ENCODE data around the gene OSBPL10.

- TF ChIP-seq, protein P1, sequence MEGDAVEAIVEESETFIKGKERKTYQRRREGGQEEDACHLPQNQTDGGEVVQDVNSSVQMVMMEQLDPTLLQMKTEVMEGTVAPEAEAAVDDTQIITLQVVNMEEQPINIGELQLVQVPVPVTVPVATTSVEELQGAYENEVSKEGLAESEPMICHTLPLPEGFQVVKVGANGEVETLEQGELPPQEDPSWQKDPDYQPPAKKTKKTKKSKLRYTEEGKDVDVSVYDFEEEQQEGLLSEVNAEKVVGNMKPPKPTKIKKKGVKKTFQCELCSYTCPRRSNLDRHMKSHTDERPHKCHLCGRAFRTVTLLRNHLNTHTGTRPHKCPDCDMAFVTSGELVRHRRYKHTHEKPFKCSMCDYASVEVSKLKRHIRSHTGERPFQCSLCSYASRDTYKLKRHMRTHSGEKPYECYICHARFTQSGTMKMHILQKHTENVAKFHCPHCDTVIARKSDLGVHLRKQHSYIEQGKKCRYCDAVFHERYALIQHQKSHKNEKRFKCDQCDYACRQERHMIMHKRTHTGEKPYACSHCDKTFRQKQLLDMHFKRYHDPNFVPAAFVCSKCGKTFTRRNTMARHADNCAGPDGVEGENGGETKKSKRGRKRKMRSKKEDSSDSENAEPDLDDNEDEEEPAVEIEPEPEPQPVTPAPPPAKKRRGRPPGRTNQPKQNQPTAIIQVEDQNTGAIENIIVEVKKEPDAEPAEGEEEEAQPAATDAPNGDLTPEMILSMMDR (IDR thresholded peaks at IDR 0.05) = no peak
- TF ChIP-seq ELK1 (IDR thresholded peaks at IDR 0.05; ENCODE audit: low read depth, low read length) (no peak), RNF2 (IDR thresholded peaks at IDR 0.05; ENCODE audit: borderline replicate concordance, low read depth) (no peak), MYC (IDR thresholded peaks at IDR 0.05; ENCODE audit: borderline replicate concordance, low read length) (no peak), TP53 (CRISPR knock-in tag; IDR thresholded peaks at IDR 0.05) (no peak), ESRRA (IDR thresholded peaks at IDR 0.05; ENCODE audit: borderline replicate concordance, low read length) (no peak), SREBF2 (IDR thresholded peaks at IDR 0.05) (no peak), ZC3H11A (IDR thresholded peaks at IDR 0.05) (no peak), BCL3 (IDR thresholded peaks at IDR 0.05) (no peak), POLR2AphosphoS2 (conservative IDR thresholded peaks at IDR 0.05; ENCODE audit: low read length) (no peak), BHLHE40 (IDR thresholded peaks at IDR 0.05; ENCODE audit: low read depth, low read length) (no peak)
Measured at GRCh38 chr3:31829010-31829409, 152.1 kb downstream of the OSBPL10 start.

Data from A549 (cell line).